NCI-H526 treated with DMSO at 0.1 percent for 48 hours (cell line): ENCODE data around the gene KIF4B.
"Not testable (repeated sequence)": the region's sequence is repeated elsewhere in the genome, so short reads cannot be mapped to it uniquely, and the experiment has no call there.

ENCODE experiments used
- DNase-seq: peaks from one replicate; lab custom pipeline; 2025; lab: John Stamatoyannopoulos, UW

KIF4B gene, protein sequence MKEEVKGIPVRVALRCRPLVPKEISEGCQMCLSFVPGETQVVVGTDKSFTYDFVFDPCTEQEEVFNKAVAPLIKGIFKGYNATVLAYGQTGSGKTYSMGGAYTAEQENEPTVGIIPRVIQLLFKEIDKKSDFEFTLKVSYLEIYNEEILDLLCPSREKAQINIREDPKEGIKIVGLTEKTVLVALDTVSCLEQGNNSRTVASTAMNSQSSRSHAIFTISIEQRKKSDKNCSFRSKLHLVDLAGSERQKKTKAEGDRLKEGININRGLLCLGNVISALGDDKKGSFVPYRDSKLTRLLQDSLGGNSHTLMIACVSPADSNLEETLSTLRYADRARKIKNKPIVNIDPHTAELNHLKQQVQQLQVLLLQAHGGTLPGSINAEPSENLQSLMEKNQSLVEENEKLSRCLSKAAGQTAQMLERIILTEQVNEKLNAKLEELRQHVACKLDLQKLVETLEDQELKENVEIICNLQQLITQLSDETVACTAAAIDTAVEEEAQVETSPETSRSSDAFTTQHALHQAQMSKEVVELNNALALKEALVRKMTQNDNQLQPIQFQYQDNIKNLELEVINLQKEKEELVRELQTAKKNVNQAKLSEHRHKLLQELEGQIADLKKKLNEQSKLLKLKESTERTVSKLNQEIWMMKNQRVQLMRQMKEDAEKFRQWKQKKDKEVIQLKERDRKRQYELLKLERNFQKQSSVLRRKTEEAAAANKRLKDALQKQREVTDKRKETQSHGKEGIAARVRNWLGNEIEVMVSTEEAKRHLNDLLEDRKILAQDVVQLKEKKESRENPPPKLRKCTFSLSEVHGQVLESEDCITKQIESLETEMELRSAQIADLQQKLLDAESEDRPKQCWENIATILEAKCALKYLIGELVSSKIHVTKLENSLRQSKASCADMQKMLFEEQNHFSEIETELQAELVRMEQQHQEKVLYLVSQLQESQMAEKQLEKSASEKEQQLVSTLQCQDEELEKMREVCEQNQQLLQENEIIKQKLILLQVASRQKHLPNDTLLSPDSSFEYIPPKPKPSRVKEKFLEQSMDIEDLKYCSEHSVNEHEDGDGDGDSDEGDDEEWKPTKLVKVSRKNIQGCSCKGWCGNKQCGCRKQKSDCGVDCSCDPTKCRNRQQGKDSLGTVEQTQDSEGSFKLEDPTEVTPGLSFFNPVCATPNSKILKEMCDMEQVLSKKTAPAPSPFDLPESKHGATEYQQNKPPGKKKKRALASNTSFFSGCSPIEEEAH

DNA sequence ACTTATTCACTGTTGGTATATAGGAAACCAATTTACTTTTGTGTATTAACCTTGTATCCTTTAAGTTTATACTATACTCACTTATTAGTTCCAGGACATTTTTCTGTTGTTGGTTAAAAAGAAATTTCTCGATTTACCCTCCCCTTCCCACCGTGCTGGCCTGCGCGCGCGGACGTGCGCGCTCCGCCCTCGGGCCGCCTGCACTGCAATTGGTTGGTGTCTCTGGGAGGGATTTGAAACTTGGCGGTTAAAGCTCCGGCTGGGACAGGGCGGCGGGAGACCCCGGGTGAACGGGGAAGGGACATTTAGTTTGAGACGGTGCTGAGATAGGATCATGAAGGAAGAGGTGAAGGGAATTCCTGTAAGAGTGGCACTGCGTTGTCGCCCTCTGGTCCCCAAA, at the start of gene KIF4B:
TSS of gene KIF4B (plus strand) at position 230 of the 400 bp plus-strand sequence. CDS start at position 335, 105 bp downstream.
- no peak for DNase-seq

DNA sequence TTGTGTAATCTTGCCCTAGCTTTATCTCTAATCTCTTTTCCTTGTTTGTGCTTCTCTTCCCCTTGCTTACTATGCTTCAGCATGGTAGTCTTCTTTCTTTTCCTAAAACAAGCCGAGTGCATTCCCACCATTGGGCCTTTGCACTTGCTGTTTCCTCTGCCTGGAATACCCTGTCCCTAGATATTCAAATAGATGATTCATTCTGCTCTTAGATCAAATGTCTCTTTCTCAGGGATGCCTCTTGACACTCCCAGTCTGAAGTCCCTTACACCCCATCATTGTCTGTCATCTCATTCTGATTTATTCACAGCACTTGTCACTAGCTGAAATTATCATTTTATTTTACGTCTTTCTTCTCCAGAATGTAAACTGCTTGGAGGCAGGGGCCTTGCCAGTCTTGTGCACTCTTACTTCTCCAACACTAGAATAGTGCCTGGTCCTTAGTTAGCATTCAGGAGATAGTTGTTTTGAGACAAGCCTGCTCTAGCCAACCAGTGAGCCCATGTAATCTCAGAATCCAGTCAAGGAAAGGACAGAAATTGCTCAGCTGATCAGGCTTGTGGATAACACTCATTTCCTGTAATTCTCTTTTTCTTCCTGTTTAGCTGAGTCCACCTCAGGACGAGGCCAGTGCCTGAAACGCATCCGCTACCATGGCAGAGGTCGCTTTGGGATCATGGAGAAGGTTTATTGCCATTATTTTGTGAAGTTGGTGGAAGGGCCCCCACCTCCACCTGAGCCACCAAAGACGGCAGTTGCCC, 47.3 kb upstream of the KIF4B start:
- DNase-seq: no peak

DNA sequence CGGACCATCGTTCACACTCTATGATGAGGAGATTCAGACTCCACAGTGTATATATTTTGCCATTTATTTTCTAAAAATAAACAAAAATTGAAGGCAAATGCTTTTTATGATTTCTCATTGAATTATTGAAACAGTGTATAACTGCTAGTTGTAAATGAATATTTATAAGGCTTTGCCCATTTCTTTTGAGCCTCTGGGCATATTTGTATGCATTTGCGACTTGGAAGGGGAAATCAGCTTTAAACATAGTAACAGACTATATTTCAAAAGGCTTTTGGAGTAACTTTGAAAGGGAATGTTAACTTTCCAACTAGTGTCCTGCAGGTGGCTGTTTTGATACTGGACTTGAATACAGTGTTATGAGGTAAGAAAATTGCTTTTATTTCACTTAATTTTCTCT, 46.7 kb upstream of the KIF4B start:
- no peak for DNase-seq

DNA sequence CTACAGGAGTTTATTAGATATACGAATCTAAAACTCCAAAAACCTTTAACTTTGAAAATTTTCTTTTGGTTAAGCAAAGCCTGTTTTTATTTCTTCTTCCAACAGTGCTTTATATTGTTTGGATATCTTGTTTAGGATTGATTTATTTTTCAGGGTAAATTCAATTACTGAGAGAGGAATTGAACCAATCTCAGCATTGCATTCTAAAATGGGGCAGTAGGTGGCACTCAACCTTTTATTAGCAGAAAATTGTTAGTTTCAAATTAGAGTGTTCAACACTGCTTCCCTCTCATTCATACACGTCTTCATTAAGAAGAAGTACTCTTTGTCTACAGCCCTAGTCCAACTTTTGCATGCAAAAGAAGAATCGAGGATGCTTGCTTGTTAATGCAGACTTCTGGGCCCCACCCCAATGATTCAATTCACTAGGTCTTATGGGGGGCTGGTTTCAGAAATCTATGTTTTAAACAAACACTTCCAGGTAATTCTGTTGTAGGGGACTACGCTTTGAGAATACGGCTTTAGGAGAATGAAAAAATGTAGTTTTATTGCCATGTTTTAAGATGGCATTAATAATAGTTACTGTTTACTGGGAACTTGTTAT, 46.0 kb upstream of the KIF4B start:
- no peak for DNase-seq

DNA sequence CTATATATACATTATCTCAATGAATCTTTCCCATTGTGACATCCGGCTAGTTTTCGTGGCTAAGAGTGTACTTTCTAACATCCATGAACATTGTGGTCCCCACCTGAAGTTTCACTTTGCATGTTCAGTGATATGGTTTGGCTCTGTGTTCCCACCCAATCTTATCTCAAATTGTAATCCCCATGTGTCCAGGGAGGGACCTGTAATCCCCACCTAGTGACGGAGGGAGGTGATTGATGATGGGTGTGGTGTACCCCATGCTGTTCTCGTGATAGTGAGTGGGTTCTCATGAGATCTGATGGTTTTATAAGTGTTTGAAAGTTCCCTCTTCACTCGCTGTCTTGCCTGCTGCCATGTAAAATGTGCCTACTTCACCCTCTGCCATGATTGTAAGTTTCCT, 44.6 kb upstream of the KIF4B start:
- no peak for DNase-seq

DNA sequence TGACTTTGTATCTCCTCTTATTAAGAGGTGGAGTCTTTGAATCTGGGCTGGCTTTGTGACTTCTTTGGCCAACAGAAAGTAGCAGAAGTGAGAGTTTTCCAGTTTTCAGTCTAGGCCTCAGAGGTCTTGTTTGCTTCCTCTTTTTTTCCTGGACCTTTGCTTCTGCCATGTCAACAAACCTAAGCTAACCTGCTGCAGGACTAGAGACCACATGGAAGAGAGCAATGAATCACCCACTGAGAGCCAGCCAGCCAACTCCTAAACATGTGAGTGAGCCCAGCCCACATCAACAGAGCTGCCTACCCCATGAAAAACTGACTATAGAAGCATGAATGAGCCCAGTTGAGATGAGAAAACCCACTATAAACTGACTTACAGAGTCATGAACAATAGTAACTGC, 42.8 kb upstream of the KIF4B start:
- DNase-seq: no peak

DNA sequence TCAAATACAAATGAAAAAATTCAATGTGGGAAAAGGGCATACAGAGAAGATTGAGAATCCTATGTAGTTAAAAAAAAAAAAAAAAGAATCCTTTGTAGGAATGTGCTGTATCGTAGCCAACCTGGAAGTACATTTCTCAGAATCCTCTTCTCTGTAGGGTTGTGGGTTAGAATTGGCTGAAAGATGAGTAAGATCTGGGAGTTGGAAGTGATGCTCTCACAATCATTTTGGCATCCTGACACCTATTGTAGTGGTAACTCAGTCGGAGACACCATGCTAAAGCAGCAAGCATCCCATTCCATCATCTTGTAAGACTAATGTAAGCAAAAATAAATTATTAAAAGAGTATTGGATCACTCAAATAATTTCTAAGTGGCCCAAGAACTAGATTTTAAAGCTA, 42.1 kb upstream of the KIF4B start:
- DNase-seq: no peak

DNA sequence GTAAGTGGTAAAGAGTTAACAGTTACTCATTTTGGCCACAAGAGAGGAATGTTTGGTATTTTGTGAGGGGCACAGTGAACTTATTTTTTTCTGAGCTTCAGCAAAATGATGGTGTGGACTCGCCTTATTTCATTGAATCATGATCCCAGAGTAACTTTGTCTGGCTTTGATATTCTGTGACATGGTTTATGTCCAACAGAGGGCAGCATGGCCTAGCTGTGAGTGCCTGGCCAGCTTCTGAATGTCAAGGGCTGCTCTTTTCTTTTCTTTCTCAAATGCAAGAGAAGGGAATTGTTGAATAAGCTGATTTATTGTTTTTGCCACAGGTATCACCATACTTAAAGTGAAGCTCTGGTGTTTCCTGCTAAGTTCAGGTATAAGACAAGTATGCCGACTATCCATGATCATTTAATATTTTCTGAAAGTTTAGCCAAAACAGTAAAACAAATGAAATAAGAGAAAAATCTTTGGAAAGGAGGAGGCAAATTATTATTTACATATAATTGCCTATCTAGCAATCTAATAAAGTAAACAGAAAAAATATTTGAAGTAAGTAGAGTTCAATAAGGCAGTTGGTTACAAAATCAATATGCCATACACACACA, 41.0 kb upstream of the KIF4B start:
- peak; percentile 32 for DNase-seq

DNA sequence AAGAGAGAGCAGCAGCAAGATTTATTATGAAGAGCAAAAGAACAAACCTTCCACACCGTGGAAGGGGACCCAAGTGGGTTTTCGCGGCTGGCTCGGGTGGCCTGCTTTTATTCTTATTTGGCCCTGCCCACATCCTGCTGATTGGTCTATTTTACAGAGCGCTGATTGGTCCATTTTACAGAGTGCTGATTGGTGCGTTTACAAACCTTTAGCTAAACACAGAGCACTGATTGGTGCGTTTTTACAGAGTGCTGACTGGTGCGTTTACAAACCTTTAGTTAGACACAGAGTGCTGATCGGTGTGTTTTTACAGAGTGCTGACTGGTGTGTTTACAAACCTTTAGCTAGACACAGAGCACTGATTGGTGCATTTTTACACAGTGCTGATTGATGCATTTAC, 37.5 kb upstream of the KIF4B start:
- DNase-seq: not testable (repeated sequence)

DNA sequence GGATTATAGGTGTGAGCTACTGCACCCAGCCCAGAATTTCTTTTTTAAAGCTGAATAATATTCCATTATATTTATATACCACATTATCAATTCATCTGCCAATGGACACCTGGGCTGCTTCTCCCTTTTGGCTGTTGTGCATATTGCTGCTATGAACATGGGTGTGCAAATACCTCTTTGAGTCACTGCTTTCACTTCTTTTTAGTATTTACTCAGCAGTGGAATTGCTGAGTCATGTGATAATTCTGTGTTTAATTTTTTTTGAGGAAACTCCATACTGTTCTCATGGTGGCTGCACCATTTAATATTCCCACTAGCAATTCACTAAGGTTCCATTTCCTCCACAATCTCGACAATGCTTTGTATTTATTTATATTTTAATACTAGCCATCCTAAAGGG, 36.1 kb upstream of the KIF4B start:
- no peak for DNase-seq

DNA sequence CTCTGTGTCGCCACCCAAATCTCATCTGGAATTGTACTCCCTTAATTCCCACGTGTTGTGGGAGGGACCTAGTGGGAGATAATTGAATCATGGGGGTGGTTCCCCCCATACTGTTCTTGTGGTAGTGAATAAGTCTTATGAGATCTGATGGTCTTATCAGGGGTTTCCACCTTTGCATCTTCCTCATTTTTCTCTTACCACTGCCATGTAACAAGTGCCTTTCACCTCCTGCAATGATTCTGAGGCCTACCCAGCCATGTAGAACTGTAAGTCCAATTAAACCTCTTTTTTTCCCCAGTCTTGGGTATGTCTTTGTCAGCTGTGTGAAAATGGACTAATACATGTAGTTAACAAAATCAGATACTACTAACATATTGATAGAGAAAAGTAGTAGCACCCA, 35.3 kb upstream of the KIF4B start:
- DNase-seq: not testable (repeated sequence)

DNA sequence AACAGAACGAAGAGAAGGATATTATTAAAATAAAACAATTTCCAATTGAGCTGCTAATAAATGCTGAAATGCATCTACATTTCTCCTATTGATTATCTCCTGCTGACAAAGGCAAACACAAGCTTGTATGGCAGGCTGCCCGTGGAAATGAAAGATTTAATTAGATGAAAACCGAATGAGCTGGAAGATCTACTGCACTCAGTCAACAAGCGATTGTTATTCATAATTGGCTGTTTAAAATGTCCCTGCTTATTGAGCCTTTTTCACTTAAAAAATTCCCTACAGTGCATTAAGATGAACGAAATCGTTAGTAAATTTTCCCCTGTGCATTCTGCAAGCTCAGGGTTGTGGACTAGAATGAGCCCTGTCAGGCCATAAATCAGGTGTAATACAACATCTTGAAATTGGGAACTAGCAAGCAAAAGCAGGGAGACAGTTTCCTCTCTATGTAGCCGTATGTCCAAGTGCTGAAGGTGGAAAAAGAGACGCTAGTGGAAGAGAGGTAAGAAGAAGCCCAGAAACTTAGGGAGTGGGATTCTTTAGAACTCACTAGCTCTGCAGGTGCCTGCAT, 28.5 kb upstream of the KIF4B start:
- DNase-seq: no peak

DNA sequence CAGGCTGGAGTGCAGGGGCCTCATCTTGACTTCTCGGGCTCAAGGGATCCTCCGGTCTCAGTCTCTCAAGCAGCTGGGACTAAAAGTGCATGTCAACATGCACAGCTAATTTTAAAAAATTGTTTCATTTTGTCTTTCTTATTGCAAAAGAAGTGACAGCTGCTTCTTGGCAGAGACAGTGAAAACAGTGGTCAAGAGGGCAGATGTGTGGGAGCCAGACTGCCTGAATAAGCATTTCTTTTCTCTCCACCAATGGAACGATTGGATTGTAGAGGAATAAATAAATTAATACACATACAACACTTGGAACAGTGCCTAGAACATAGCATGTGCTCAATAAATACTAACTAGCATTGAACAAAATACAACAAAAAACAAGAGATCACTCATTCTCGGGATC, 27.4 kb upstream of the KIF4B start:
- no peak for DNase-seq

DNA sequence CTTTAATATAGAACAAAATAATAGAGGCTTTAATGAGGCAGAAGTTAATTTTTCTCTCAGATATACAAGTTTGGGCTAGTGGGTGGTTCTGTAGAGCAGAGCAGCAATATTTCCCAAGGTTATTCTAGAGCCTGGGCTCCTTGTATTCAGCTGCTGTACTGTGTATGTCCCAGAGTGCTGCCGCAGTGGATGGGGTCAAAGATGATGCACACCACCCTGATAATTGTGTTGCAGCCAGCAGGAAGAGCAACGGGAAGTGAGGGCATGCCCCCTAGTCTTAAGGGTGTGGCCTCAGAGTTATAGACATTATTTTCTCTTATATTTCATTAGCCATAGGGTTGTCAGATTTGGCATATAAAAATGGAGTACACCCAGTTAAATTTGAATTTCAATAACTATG, 23.9 kb upstream of the KIF4B start:
- DNase-seq: no peak

DNA sequence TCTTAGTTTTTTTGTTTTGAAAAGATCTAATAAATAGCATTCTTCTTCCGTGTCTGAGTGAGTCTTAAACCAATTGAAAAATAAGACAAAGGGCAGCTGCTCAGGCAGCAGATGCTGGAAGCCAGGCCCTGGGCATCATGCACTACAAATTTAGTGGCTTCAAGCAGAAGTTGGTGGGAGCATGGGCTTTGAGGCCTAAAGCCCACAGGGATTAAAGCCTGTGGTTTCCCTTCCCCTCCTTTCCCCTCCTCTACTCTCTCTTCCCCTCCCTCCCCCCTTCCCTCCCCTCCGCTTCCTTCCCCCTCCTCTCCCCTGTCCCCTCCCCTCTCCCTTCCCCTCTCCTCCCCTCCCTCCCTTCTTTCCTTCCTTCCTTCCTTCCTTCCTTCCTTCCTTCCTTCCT, 20.1 kb upstream of the KIF4B start:
- no peak for DNase-seq

DNA sequence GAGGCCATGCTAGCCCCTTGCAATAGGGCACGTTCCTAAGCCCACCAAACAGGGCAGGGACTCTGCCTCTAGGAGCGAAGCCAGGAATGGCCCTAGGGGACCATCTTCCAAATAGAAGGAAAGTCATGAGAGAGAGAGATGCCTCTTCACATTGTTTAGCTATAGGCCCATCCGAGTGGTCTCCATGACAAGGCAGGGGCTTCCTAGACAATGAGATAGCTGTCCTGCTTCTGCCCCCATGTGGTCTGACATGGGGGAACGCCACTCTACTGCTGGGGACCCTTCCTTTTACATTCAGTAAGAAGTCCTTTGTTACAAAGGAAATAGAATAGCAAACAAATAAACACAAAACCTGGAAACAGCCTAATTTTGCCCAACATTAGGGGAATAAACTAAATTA, 17.9 kb upstream of the KIF4B start:
- no peak for DNase-seq

DNA sequence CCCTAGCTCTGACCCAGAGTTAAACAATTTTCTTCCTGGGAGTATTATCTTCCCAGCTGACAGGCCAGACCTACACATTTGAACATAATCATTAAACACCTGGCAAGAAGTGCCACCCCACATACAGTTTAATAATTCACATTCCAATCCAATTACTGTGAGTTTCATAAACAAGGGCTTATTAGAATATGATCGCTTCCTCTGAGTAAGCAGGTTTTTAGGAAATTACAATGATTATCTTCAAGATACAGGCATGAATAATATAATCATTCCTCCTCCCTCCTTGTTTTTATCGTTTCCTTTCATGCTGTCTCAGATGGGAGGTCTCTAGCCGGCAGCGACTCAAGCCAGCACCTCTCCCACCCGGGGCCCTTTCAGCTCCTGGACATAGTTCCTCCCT, 15.8 kb upstream of the KIF4B start:
- no peak for DNase-seq

DNA sequence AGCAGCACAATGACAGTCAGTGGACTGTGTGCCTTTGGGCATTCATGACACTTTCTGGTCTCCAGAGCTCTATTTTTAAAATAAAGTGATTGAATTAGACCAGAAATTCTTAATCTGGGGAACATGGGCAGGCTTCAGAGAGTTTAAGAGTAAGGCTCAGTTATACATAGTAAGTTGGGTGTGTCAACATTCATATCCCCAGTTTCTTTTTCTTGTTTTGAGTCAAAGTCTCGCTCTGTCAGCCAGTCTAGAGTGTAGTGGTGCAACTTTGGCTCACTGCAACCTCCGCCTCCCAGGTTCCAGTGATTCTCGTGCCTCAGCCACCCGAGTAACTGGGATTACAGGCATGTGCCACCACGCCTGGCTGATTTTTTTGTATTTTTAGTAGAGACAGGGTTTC, 13.7 kb upstream of the KIF4B start:
- no peak for DNase-seq

DNA sequence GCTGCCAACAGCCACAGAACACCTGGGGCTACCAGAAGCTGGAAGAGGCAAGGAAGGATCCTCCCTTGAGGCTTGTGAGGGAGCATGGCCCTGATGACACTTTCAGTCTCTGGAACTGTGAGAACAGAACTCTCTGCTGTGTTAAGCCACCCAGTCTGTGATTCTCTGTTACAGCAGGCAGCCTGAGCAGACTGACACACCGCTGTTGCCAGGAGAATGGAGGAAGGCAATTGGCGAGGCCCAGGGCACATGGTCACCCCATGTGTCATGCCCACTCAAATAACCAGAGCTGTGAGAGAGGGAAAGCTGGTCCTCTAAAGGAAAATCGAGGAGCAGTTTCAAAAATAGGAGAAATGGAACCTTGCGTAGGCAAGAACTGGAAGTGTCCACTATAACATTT, 12.0 kb upstream of the KIF4B start:
- no peak for DNase-seq

DNA sequence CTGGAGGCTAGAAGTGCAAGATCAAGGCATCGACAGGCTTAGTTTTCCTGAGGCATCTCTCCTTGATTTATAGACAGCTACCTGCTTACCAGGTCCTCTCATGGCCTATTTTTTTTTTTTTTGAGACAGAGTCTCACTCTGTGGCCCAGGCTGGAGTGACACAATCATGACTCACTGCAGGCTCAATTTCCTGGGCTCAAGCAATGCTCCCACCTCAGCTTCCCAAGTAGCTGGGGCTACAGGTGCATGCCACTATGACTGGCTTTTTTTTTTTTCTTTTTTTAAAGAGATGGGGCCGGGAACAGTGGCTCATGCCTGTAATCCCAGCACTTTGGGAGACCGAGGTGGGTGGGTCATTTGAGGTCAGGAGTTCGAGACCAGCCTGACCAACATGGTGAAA, 10.8 kb upstream of the KIF4B start:
- DNase-seq: not testable (repeated sequence)
